ENCODE results near the gene NHSL2. TPM values are rescaled to one million over a fixed set of nuclear protein-coding genes. Genes with fewer than 3 reads are reported as not detected.

NHSL2 gene
- total RNA-seq, 2 experiments from 2014 or later, result not detected

GRCh38 chrX:72131317-72132294 is 221.0 kb downstream of the NHSL2 start, which contains the start of gene RTL5:
Gene RTL5, minus strand, starts transcription at chrX:72131915.
- no peak for DNase-seq (ENCODE audit: low spot score)
- ChIA-PET POLR2A (no interaction called here), CTCF (ENCODE audit: unreplicated experiment) (no interaction called here)
- Histone ChIP-seq H3K36me3 (ENCODE audit: insufficient read depth, low read length) (no peaks in the 10 kb centered on the region), H3K4me1 (ENCODE audit: insufficient read depth, low read length, poor library complexity, severe bottlenecking) (no peaks in the 10 kb centered on the region), H3K4me2 (ENCODE audit: low read length) (no peak within 1 kb of the TSS), H4K20me1 (ENCODE audit: insufficient read depth, low read length) (no peaks in the 10 kb centered on the region), H2AFZ (ENCODE audit: low read length) (no peak within 1 kb of the TSS), H3K79me2 (ENCODE audit: insufficient read depth, low read depth, low read length) (no peaks in the 10 kb centered on the region), H3K27ac (ENCODE audit: low read depth, low read length, poor library complexity, severe bottlenecking) (no peak within 1 kb of the TSS), H3K4me3 (ENCODE audit: low read depth, low read length, poor library complexity, severe bottlenecking) (no peak within 1 kb of the TSS), H3K9me3 (ENCODE audit: low read length) (no peaks in the 10 kb centered on the region), H3K9me2 (ENCODE audit: insufficient read depth, low read length) (no peaks in the 10 kb centered on the region)
- intact Hi-C loops (cut with micrococcal nuclease; ENCODE audit: unreplicated experiment), result no loop called here
- TF ChIP-seq CTCF (conservative IDR thresholded peaks at IDR 0.05; ENCODE audit: low read length) (no peak), EZH2phosphoT487 (IDR thresholded peaks at IDR 0.05; ENCODE audit: borderline replicate concordance, low read depth, low read length) (no peak)
- BruUV-seq (replicated peaks), result no TSS peak

GRCh38 chrX:72132456-72132855 is 221.8 kb downstream of the NHSL2 start:
- ChIA-PET POLR2A (no interaction called here), CTCF (ENCODE audit: unreplicated experiment) (no interaction called here)
- intact Hi-C loops (cut with micrococcal nuclease; ENCODE audit: unreplicated experiment), result no loop called here
- no peaks in the 10 kb centered on the region for H3K9me3 ChIP-seq (ENCODE audit: low read length)
- BruUV-seq (replicated peaks), result no TSS peak
- TF ChIP-seq CTCF (conservative IDR thresholded peaks at IDR 0.05; ENCODE audit: low read length) (no peak), EZH2phosphoT487 (IDR thresholded peaks at IDR 0.05; ENCODE audit: borderline replicate concordance, low read depth, low read length) (no peak)
- H4K20me1 ChIP-seq (ENCODE audit: insufficient read depth, low read length), result no peaks in the 10 kb centered on the region
- no peaks in the 10 kb centered on the region for H3K4me1 ChIP-seq (ENCODE audit: insufficient read depth, low read length, poor library complexity, severe bottlenecking)
- DNase-seq (ENCODE audit: low spot score), result no peak
- H3K36me3 ChIP-seq (ENCODE audit: insufficient read depth, low read length), result no peaks in the 10 kb centered on the region
- no peak overlapping the region for H3K27ac ChIP-seq (ENCODE audit: low read depth, low read length, poor library complexity, severe bottlenecking)
- H3K4me3 ChIP-seq (ENCODE audit: low read depth, low read length, poor library complexity, severe bottlenecking), result no peak overlapping the region
- H3K9me2 ChIP-seq (ENCODE audit: insufficient read depth, low read length), result no peaks in the 10 kb centered on the region
- H3K4me2 ChIP-seq (ENCODE audit: low read length), result no peak overlapping the region
- H2AFZ ChIP-seq (ENCODE audit: low read length), result no peak overlapping the region
- no peaks in the 10 kb centered on the region for H3K79me2 ChIP-seq (ENCODE audit: insufficient read depth, low read depth, low read length)
